Fibroblast of pulmonary artery (primary cell): Measurements from ENCODE around the gene HSPA12A.

Experiments
- DNase-seq: peaks from one replicate; pipeline ENCODE4 v3.0.0-alpha.2; 2010; ENCODE audit warnings: low read depth
- H3K4me3 ChIP-seq: replicated peaks from 2 replicates; pipeline ENCODE4 v1.5.1; 2011; ENCODE audit warnings: low read depth, mild to moderate bottlenecking, control low read depth, low read length, moderate library complexity
- CTCF ChIP-seq: IDR thresholded peaks from 2 replicates; pipeline ENCODE4 v1.5.1; 2011; ENCODE audit warnings: mild to moderate bottlenecking, control low read depth, low read length, inconsistent platforms; ENCODE audit errors: missing control alignments

Gene HSPA12A

GRCh38 chr10:116742367-116743265, at the start of gene HSPA12A:
HSPA12A (minus strand) TSS chr10:116742566; CDS start chr10:116742469, 97 bp downstream.
- TF ChIP-seq CTCF, result no peak
- peak; percentile 87 for DNase-seq
- peak within 1 kb of the TSS; percentile 60 for H3K4me3 ChIP-seq

- DNase-seq, result no peak
- H3K4me3 ChIP-seq, result no peak overlapping the region
- TF ChIP-seq CTCF, result no peak
Measured at GRCh38 chr10:116791241-116791640, 48.9 kb upstream of the HSPA12A start.

GRCh38 chr10:116787893-116788665, 45.7 kb upstream of the HSPA12A start:
- peak; percentile 92 for TF ChIP-seq CTCF
- DNase-seq, result peak; percentile 77
- H3K4me3 ChIP-seq, result peak overlapping the region; percentile 38

- DNase-seq, result no peak
- no peak overlapping the region for H3K4me3 ChIP-seq
Measured at GRCh38 chr10:116787053-116787659, 44.8 kb upstream of the HSPA12A start.

GRCh38 chr10:116785867-116786266, 43.5 kb upstream of the HSPA12A start:
- TF ChIP-seq CTCF, result no peak
- no peak for DNase-seq
- no peak overlapping the region for H3K4me3 ChIP-seq

More at GRCh38 chr10:116787053-116787659, 44.8 kb upstream of the HSPA12A start:
- TF ChIP-seq CTCF, result no peak

- TF ChIP-seq CTCF, result no peak
- H3K4me3 ChIP-seq, result no peak overlapping the region
- no peak for DNase-seq
Measured at GRCh38 chr10:116785282-116785681, 42.9 kb upstream of the HSPA12A start.
